SKM-1 treated with dmso at 0.1 percent for 144 hours (cell line): ENCODE data around the gene GRM8.

Experiments
- DNase-seq: peaks from one replicate; lab custom pipeline; 2025; ENCODE audit not compliant: unreplicated experiment; lab: John Stamatoyannopoulos, UW

GRM8 gene

DNA sequence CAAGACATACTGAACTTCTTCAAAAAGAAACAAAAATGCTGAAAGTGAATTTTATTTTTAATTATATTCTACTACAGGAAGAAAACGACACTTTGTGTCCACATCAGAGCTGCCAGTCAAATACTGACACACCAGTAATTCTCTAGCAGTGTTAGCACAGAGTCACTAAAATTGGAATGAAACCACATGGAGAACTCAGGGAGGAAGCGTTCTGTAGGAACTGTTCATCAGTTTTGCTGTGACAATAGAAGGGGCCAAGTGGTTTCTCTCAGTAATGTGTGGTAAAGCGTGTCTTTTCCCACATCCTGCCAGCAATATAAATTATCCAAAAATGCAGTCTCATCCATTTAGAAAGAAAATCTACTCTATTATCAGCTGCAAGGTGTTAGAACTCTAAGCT, 683.3 kb downstream of the GRM8 start:
- no peak for DNase-seq

DNA sequence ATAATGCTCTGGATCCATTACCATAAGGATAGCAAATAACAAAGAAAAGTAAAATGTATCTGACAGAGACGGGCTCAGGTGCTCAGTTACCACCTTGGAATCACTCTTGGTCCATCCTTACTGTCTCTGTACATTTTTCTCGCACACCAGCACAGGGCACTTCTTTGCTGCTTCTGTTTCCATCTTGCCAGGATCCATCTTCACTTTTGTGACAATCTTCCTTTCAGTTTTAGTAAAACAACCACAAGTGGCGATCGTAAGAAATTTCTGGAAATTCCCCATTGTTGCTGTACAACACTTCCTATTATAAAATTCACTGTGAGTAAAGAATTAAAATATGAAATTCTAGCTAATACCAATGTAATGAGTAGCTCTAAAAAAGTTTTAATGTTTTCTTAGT, 695.5 kb downstream of the GRM8 start:
- no peak for DNase-seq

DNA sequence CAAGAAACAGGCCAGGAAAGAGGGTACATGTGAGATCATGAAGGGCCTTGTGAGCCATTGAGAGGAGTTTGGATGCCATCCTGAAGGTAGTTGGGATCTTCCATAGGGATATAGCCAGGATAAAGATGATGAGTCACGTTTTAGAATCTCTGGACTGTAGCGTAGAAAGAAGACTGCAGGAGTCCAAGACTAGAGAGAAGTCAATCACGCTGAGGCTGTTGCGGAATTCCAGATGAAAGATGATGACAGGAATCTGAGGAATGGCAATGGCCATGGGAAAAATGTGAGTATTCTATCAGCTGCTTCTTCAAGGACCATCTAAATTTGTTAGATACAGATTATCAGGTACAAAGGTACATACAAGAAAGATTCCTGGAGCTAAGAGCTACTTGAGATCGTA, 711.3 kb downstream of the GRM8 start:
- no peak for DNase-seq

DNA sequence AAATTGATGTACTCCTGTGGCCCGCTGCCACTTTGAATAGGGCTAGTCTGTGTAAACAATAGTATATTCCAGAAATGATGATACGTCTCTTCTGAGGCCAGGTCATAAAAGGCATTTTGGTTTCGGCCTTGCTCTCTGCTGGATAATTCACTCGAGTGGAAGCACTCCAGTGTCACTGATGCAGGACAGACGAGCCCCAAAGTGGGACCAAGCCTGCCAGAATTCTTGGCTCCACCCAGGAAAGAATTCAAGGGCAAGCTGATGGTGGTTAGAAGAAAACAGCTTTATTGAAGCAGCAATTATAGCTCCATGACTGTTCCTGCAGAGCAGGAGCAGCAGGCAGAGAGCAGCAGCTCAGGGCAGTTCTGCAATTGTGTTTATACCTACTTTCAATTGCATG, 717.6 kb downstream of the GRM8 start:
- no peak for DNase-seq

DNA sequence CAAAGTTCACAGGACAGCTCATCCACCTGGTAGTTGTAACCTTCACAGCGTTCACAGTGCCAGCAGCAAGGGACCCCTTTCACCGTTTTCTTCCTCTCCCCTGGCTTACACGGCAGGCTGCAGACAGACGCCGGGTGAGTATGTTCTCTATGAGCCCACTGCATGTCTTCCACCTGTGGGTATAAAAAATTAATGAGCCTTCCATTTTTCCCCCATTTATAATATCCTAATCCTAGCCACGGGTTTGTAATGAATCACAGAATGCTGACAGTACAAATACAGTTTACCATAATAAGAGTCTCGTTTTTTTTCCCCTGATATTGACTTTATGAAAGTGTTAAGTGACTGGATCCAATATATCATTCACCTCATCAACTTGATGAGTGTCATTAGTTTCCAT, 719.0 kb downstream of the GRM8 start:
- DNase-seq, result no peak

DNA sequence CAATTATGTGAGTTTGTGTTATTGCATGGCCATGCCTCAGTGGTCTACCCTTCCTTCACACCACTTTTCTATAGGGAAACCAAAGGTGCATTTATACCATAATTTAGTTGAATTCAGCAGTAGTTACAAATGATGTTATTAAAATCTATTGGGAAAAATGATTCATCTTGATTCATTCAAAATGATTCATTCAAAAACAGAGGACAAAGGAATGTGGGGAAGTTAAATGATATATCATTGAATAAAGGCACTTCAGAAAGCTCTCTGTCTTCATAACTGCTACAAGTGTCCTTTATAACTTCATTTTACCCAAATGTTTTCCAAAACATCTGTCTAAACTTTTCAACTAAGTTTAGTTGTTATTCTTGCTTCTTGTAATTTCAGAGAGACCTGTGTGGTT, 722.9 kb downstream of the GRM8 start:
- DNase-seq, result no peak

DNA sequence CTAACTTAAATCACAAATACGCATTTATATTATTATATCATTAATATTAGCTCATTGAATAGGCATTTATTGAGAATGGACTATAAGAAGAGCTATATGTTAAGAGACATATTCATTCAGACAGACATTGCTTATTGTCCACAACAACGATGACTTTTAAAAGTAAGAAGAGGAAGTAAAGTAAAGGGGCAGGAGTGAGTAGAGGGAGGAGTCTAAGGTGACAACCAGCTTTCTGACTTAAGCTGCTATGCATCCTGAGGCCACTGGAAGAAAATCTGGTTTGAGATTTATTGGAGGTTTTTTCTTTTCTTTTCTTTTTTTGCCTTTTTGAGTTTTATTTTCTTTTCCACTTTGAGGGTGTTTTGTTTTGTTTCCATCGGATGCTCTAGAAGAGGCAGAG, 723.5 kb downstream of the GRM8 start:
- DNase-seq, result peak; percentile 6

DNA sequence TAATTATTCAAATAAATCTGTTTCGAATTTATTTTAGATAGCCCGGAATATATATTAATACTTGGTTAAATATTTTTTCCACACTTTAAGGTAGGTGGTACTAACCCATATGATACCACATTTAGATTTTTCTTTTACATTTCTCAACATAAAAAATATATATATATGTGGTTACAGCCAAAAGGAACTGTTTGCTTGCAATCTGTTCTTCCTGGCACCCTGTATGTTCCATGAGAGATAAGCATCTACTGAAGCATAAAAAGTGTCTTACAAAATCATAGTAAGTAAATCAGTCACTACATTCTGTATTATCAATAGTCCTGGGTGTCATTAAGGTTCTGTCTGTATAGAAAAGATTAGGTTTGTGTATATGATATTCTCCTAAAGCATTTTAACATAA, 726.8 kb downstream of the GRM8 start:
- no peak for DNase-seq

DNA sequence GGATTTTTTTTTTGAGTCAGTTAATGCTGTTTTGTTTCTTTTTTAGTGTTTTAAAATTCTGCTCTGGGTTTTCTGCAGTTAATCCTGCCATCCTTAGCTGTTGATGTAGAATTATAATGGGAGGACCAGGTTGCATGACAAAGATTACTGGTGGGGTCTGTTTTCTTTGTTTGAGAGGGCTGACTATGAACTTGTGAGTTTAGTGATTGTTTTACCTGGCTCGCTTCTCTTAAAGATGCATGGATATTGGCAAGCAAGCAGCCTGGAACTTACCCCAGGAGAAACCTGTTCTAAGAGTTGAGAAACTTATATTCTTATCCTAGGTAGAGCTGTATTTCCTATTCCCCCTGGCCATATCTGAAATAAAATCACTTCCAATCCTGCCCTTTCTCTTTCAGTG, 727.8 kb downstream of the GRM8 start:
- DNase-seq, result no peak

DNA sequence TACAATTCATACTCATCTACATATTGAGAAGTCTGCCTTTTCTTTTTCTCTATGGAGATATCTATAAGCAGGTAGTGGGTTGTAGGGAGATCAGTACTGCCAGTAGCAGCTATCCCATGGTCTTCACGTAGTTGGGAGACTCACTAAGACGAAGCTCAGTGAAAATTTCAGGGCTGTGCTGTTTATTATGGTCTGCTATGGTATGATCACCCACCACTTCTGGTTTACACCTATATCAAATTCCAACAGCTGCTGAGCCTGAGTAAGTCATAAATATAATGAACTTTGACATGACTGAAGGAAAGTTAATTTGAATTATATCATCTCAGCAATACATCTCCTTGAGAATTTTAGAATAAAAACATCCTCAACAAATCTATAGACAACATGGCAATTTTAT, 741.7 kb downstream of the GRM8 start:
- no peak for DNase-seq

DNA sequence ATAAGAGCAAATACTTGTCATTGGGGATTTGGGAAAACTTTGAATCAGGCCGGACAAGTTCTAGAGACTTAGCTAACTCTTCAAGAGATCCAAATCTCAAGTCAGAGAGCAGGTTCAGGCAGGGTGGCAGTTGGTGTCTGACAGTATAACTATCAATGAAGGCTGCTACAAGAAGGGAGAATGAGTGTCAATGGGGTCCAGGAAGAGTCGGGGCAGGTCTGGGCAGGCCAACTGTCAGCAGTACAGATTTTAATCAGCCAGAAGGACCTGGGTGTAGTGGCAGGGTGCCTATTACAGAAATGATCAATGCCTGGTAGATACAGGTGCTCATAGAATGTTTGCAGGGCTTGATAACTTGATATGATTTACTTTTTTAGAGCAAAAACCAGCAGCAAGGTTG, 751.1 kb downstream of the GRM8 start:
- no peak for DNase-seq

DNA sequence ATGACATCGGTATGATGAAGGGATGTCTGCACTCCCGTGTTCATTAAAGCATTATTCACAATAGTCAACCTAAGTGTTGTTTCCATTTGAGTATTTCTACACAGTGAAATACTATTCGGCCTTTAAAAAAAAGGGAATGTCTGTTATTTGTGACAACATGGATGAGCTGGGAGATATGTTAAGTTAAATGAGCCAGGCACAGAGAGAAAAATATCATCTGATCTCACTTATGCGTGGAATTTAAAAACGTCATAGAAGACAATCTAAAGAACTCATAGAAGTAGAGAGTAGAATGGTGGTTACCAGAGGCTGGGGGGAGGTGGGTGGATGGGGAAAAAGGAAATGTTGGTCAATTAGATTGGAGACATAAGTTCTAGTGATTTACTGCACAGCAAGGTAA, 753.3 kb downstream of the GRM8 start:
- DNase-seq, result no peak

DNA sequence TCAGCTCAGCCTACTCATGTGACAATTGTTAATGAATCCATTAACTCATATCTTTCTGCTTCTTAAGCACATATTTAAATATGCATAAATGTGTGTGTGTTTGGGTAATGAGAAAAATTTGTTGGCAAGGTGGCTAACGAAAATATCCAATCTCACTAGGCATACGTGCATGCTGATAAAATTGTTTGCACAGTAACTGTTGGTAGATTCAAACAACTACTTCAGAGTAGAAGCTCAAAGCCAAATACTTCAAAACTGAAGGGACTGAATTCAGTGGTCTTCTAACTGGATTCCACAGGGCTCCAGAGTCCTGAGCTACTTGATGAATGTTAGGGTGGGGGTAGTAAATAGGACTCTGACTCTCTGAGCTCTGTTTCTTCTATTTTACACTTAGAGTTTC, 757.0 kb downstream of the GRM8 start:
- DNase-seq, result no peak

DNA sequence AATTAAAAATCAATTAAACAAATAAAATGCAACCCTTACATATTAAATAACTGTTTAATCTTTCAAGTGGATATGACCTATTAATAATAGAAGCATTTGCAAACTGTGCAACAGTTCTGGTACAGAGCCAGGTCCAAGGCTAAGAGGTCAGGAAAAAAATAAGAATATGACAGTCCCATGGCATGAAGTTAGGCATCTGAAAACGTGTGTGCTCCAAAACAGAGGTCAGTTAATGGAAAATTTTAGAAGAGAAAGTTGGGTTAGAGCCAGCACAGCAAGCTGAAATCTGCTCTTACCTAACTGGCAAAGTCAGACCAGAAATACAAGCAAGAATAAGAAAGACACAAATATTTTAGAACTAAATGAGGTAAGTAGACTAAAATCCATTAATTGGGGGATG, 757.7 kb downstream of the GRM8 start:
- DNase-seq, result no peak

DNA sequence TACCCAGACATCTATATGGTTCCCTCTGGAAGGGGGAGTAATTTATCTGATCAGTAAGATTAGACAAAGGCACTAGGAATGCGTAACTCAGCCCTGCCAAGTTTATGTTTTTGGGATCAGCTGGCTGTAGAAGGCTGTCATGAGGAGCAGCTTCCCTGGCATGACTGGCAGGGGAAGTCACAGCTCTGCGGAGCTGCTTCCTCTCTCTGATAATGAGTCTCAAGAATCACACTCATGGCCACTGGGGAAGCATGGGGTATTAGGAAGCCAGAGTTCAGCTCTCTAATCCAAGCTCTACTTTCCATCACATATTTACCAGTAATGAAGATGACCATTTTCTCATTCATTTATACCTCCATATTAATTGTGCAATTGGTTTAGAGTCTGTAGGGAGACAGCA, 758.9 kb downstream of the GRM8 start:
- DNase-seq, result no peak

DNA sequence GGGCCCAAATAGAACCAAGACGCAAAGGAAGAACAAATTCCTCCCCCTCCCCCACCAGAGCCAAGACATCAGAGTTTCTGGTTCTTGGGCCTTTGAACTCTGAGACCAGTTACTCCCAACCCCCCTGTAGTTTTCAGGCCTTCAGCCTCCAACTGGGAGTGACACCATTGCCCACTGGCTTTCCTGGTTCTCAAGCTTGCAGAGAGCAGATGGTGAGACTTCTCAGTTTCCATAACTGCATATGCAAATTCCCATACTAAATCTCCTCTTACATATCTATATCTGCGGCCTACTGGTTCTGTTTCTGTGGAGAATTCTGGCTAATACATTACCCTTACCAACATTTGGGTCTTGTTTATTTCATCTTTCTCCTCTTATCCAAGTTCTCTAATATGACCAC, 762.9 kb downstream of the GRM8 start:
- no peak for DNase-seq

DNA sequence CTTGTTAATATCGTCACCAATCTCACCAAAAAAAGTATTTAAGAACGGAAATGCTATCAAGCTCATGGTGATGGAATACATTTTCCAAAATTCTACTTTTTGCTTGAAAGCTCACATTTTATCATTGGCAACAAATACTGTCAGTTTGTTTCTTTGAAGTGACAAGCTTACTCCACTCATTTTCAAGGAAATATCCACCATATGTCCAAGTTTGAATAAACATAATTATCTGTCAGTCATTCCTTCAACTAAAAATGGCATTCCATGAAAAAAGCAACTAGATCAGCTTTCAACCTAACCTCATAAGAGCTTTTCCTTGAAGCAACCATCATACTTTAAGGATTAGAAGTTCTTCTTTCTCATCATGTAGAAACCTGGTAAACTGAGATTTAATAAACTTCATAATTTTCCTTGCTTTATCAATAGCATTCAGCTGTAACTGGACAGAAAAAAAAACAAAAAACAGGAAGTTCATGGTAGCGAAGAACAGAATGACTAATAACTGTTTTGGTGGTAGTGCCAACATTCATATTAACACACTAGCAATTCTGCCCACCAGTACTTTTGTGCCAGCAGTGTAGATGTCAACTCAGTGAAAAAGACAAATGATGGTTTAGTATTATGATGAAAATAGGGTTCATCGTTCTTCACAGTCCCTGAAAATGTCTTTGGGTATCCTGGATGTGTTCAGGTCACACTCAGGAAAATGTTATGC, 764.9 kb downstream of the GRM8 start:
- DNase-seq, result no peak

DNA sequence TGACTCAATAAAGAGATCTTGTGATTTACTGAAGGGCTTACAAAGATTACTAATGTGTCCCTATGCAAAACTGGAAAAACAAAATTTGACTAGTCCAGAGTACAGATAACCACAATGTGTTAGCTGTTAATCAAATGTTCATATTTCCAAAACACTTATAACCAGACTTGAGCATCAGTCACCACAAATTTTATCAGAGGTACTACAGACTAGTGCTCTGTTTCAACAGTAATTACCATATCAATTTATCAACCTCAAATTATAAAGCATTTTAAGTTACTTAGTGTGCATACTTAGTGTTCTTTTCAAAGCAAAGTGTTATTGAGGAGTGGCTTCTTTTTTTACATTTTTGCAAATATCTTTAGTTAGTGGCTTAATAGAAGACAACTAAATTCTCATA, 765.9 kb downstream of the GRM8 start:
- DNase-seq, result no peak

DNA sequence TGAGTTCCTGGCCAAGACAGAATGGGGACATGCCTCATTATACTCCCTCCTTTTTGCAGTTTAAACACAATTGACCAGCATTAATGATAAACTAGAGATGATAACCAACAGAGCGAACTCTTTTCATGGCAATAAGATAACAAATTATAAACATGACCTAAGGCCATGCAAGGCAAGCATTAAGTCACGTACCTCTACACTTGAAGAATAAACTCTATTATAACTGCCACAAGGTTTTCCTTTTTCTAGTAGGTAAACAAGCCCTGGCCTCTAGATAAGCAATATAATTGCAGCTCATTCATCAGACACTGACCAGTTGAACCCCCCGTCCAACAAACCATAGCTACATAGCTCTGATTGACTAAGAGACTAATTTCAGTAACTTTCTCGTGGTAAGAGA, 767.0 kb downstream of the GRM8 start:
- DNase-seq, result no peak

DNA sequence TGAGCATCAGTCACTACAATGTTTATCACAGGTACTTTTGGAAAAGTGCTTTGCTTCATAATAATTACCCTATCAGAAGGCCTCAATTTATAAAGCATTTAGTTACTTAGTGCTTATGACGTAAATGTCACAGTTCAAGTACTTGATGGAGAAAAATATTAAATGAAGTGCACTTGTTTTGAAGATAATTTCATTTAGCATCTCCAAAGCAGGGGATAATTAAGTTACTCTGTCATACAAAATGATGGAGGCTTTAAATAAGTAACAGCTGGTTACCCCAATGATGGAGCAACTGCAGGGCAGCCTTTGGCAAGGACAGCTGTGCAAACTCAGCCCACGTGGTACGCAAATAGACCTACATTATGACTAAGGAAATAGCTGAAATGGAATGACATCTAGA, 768.8 kb downstream of the GRM8 start:
- DNase-seq, result no peak

DNA sequence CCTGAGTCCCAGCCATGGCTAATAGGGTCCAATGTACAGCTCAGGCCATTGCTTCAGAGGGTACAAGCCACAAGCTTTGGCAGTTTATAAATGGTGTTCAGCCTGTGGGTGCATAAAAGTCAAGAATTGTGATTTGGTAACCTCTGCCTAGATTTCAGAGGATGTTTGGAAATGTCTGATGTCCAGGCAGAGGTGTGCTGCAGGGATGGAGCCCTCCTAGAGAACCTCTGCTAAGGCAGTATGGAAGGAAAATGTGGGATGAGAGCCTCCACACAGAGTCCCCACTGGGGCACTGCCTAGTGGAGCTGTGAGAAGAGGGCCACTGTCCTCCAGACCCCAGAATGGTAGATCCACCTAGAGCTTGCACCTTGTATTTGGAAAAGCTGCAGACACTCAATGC, 779.9 kb downstream of the GRM8 start:
- no peak for DNase-seq

DNA sequence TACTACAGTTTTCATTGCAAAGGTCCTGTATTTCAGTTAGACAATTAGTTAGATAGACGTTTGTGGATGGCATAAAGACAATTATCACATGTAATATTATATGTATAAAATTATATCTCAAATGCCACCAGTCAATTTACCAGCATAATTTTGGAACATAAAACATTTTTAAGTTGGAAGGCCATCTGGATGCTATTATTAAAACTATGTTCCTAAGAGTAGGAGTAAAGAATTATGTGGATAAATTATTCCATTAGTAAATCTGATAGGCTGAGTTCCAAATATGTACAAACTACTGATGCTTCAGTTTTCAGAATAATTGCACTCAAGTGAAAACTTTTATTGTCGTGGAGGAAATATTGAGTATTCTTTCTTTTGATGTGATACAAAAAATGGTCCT, 790.3 kb downstream of the GRM8 start:
- no peak for DNase-seq

DNA sequence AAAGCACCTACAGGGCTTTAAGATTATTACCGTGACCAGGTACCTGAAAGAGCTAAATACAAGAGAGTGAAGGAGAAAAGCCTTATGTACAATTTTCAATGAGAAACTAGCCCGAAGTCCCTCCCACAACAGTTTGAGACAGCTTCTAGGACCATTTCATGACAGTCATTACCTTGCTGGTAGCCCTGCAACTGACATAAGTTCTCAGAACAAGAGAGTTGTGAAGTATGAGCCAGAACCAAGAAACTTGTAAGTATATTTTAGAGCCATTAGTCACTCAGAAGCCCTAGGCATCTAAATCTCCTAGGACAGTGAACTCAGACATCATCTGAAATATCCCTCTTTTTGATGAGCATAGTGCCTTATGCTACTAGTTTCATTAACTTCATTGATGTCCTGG, 792.1 kb downstream of the GRM8 start:
- no peak for DNase-seq

DNA sequence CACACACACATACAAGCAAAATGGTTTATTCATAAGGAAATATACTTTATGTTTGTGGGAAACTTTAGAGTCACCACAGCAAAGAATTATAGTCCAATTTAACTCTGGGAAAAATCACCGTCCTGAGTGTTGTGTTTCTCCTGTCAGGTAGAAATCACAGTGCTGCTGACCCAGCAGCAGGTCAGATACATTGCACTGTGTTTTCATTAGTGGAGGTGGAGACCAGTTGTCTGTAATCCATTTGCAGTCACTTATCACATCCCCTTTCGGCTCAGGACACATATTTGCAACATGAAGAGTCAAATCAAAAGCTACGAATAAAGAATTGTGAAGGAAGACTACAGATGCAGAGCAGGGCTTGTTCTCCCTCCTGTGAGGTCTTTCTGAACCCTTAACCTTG, 799.6 kb downstream of the GRM8 start:
- DNase-seq, result no peak
